B cell (primary cell): Measurements from ENCODE around the gene PARD3. TPM values are rescaled to one million over a fixed set of nuclear protein-coding genes. Genes with fewer than 3 reads are reported as not detected.

Source experiments
- ATAC-seq: fragments of 200-7000 bp; cut with Tn5 transposase; one replicate; pipeline ENCODE4 v1.10.0; 2021; ENCODE audit warnings: low read depth, mild to moderate bottlenecking, moderate number of reproducible peaks, moderate library complexity
- CTCF ChIA-PET: fragments of 350-600 bp; sonication (Branson Sonifier 250); formaldehyde crosslinking; loops from one replicate; lab custom pipeline; 2021; ENCODE audit warnings: antibody characterized with exemption, inconsistent platforms; lab: Charles Lee
- POLR2A ChIA-PET: fragments of 350-600 bp; sonication (Branson Sonifier 250); formaldehyde crosslinking; loops from one replicate; lab custom pipeline; 2021; ENCODE audit warnings: antibody characterized with exemption; lab: Charles Lee
- DNase-seq: peaks from one replicate; pipeline ENCODE4 v3.0.0; 2013
- H2AFZ ChIP-seq: 2 replicates; pipeline ENCODE4 v1.6.1; 2012; ENCODE audit warnings: mild to moderate bottlenecking, low read depth, low read length; ENCODE audit not compliant: insufficient read depth, poor library complexity, severe bottlenecking
- H3K27ac ChIP-seq, 2 donors: 1 replicate in 1 of 2; 2 replicates in 1 of 2; pipeline ENCODE4 v1.5.1; 2012 to 2013; ENCODE audit warnings: low read length in 2 of 2, mild to moderate bottlenecking in 2 of 2, moderate library complexity in 1 of 2
- H3K27me3 ChIP-seq, 4 experiments: fragments of 200-600 bp in 1 of 4; sonication (generic) in 1 of 4; replicated peaks in 1 of 4; 1 replicate in 2 of 4; 2 replicates in 2 of 4; pipeline versions ENCODE4 v1.6.1 to v1.7.0; 2013 to 2016; ENCODE audit warnings: low read length in 3 of 4, mild to moderate bottlenecking in 2 of 4, mixed read lengths in 1 of 4, moderate library complexity in 1 of 4; ENCODE audit not compliant: insufficient read depth in 4 of 4, control insufficient read depth in 3 of 4; ENCODE audit errors: control extremely low read depth in 1 of 4
- H3K36me3 ChIP-seq, 2 experiments: replicated peaks in 1 of 2; 1 replicate in 1 of 2; 2 replicates in 1 of 2; pipeline versions ENCODE4 v1.6.1 to v1.7.1; 2013; ENCODE audit warnings: low read length in 1 of 2; ENCODE audit not compliant: insufficient read depth in 2 of 2, control insufficient read depth in 1 of 2; ENCODE audit errors: control extremely low read depth in 1 of 2, extremely low read depth in 1 of 2
- H3K4me1 ChIP-seq, 2 donors: fragments of 200-600 bp in 1 of 2; sonication (generic) in 1 of 2; 1 replicate in 1 of 2; 2 replicates in 1 of 2; pipeline versions ENCODE4 v1.5.1 to v1.6.1; 2013 to 2017; ENCODE audit warnings: low read length in 2 of 2; ENCODE audit not compliant: control insufficient read depth in 2 of 2, insufficient read depth in 2 of 2
- H3K4me2 ChIP-seq: replicated peaks from 2 replicates; pipeline ENCODE3; 2012; ENCODE audit warnings: mild to moderate bottlenecking, low read depth, low read length; ENCODE audit not compliant: poor library complexity, severe bottlenecking
- H3K4me3 ChIP-seq, 5 experiments: fragments of 200-600 bp in 1 of 5; sonication (generic) in 1 of 5; 1 replicate in 3 of 5; 2 replicates in 2 of 5; pipeline versions ENCODE4 v1.5.1 to v1.7.0; 2011 to 2016; ENCODE audit warnings: low read length in 4 of 5, mild to moderate bottlenecking in 4 of 5, low read depth in 2 of 5, control low read depth in 1 of 5, moderate library complexity in 1 of 5; ENCODE audit not compliant: insufficient read depth in 1 of 5; ENCODE audit errors: control extremely low read depth in 1 of 5, extremely low read depth in 1 of 5
- H3K79me2 ChIP-seq: fragments of 200-600 bp; sonication (generic); one replicate; pipeline ENCODE4 v1.6.0; 2016; ENCODE audit warnings: low read length; ENCODE audit not compliant: control insufficient read depth, insufficient read depth
- H3K9ac ChIP-seq: fragments of 200-600 bp; sonication (generic); 2 replicates; pipeline ENCODE4 v1.6.1; 2017; ENCODE audit warnings: mild to moderate bottlenecking, low read length, moderate library complexity
- H3K9me3 ChIP-seq, 3 donors: one replicate each; pipeline versions ENCODE4 v1.6.1 to v1.7.1; 2013; ENCODE audit warnings: low read length in 2 of 3; ENCODE audit not compliant: control insufficient read depth in 2 of 3, insufficient read depth in 1 of 3; ENCODE audit errors: control extremely low read depth in 1 of 3
- H4K20me1 ChIP-seq: 2 replicates; pipeline ENCODE4 v1.6.0; 2012; ENCODE audit warnings: mild to moderate bottlenecking, low read length; ENCODE audit not compliant: insufficient read depth, control insufficient read depth, poor library complexity, severe bottlenecking
- H3K27ac Mint-ChIP-seq: one replicate; pipeline ENCODE4 v1.8.0; 2021; ENCODE audit warnings: mixed read lengths
- H3K27me3 Mint-ChIP-seq: one replicate; pipeline ENCODE4 v1.8.0; 2021; ENCODE audit warnings: mixed read lengths
- H3K4me1 Mint-ChIP-seq: one replicate; pipeline ENCODE4 v1.8.0; 2021; ENCODE audit warnings: mixed read lengths
- H3K4me3 Mint-ChIP-seq: one replicate; pipeline ENCODE4 v1.8.0; 2021; ENCODE audit warnings: mixed read lengths
- H3K9me3 Mint-ChIP-seq: one replicate; pipeline ENCODE4 v1.8.0; 2022; ENCODE audit warnings: mixed read lengths; ENCODE audit not compliant: insufficient read depth
- CTCF ChIP-seq: fragments of 200-600 bp; IDR thresholded peaks from one replicate; pipeline ENCODE4 v1.8.0; 2022; ENCODE audit warnings: antibody characterized with exemption, mild to moderate bottlenecking
- EZH2 ChIP-seq: IDR thresholded peaks from 2 replicates; pipeline ENCODE4 v1.6.1; 2012; ENCODE audit warnings: borderline replicate concordance, low read depth, mild to moderate bottlenecking, moderate library complexity, low read length; ENCODE audit not compliant: insufficient read depth, poor library complexity, severe bottlenecking
- WGBS: methylation state at CpG from one replicate; pipeline ENCODE4 v1.1.5; 2013; ENCODE audit warnings: missing lambda C conversion rate; ENCODE audit not compliant: insufficient coverage; 5-methylcytosine and 5-hydroxymethylcytosine counted together
- intact Hi-C: fragments of 100-400 bp; cut with micrococcal nuclease; formaldehyde crosslinking; loops from one replicate; pipeline ENCODE4 v1.10.0; 2022
- polyA plus RNA-seq: library from polyadenylated mRNA; depleted of rRNA; stranded (reverse); fragments of >200 nt; gene quantifications from 2 replicates; pipeline ENCODE4 v1.2.3, GENCODE V29; 2012
- total RNA-seq, 2 donors: library from RNA; stranded (reverse); fragments of 120-200 nt in 1 of 2; gene quantifications; 1 replicate in 1 of 2; 2 replicates in 1 of 2; pipeline versions ENCODE4 v1.2.3 to v1.2.4, GENCODE V29; 2013 to 2022

The PARD3 gene
- total and polyA plus RNA-seq, 2 donors (not counting 1 experiment from before 2014, with no cell fraction given) = not detected

- CTCF ChIA-PET = no interaction called here
- H4K20me1 ChIP-seq = no peaks in the 10 kb centered on the region
- no peaks in the 10 kb centered on the region for H3K4me1 Mint-ChIP-seq
- H3K27ac ChIP-seq = no peak overlapping the region
- H3K9ac ChIP-seq = no peak overlapping the region
- DNase-seq (no peak), ATAC-seq (no peak)
- no peak overlapping the region for H3K27ac Mint-ChIP-seq
- no peaks in the 10 kb centered on the region for H3K79me2 ChIP-seq
- no peaks in the 10 kb centered on the region for H3K4me1 ChIP-seq
- H3K4me3 ChIP-seq = no peak overlapping the region
- no peaks in the 10 kb centered on the region for H3K36me3 ChIP-seq
- H3K9me3 ChIP-seq = no peaks in the 10 kb centered on the region
- no peak overlapping the region for H3K4me3 Mint-ChIP-seq
- no CpG with 5 or more reads among the region's 4 CpGs for WGBS
- no peaks in the 10 kb centered on the region for H3K9me3 Mint-ChIP-seq
- TF ChIP-seq EZH2 (no peak), CTCF (no peak)
- H3K27me3 ChIP-seq = no peaks in the 10 kb centered on the region
- H3K4me2 ChIP-seq = no peak overlapping the region
- intact Hi-C loops = no loop called here
- H3K27me3 Mint-ChIP-seq = no peaks in the 10 kb centered on the region
- POLR2A ChIA-PET = no interaction called here
- no peak overlapping the region for H2AFZ ChIP-seq
These were observed 578.2 kb downstream of the PARD3 start for GRCh38 chr10:34236931-34237330.

GRCh38 chr10:34235164-34235832 lies 579.8 kb downstream of the PARD3 start:
- DNase-seq (no peak), ATAC-seq (no peak)
- intact Hi-C loops = no loop called here
- Mint-ChIP-seq H3K27me3 (no peaks in the 10 kb centered on the region), H3K27ac (no peak overlapping the region), H3K4me3 (no peak overlapping the region), H3K4me1 (no peaks in the 10 kb centered on the region), H3K9me3 (no peaks in the 10 kb centered on the region)
- TF ChIP-seq EZH2 (no peak), CTCF (no peak)
- no peak overlapping the region for H3K9ac ChIP-seq
- H3K79me2 ChIP-seq = no peaks in the 10 kb centered on the region
- no peaks in the 10 kb centered on the region for H3K27me3 ChIP-seq
- no peak overlapping the region for H3K4me2 ChIP-seq
- H2AFZ ChIP-seq = no peak overlapping the region
- H3K36me3 ChIP-seq = no peaks in the 10 kb centered on the region
- H3K4me1 ChIP-seq = no peaks in the 10 kb centered on the region
- ChIA-PET CTCF (no interaction called here), POLR2A (no interaction called here)
- no peaks in the 10 kb centered on the region for H3K9me3 ChIP-seq
- H3K4me3 ChIP-seq = no peak overlapping the region
- no peak overlapping the region for H3K27ac ChIP-seq
- no peaks in the 10 kb centered on the region for H4K20me1 ChIP-seq
- WGBS = no CpG with 5 or more reads among the region's 7 CpGs
